Activated CD4-positive, alpha-beta T cell treated with anti-CD3 and anti-CD28 coated beads for 36 hours (primary cell): ENCODE results near the gene TSPEAR. TPM values are rescaled to one million over a fixed set of nuclear protein-coding genes. Genes with fewer than 3 reads are reported as not detected.
"Not testable (repeated sequence)": the region's sequence is repeated elsewhere in the genome, so short reads cannot be mapped to it uniquely, and the experiment has no call there.

Experiments
- ATAC-seq: fragments of 200-7000 bp; cut with Tn5 transposase; one replicate; pipeline ENCODE4 v1.10.0; 2021; ENCODE audit warnings: mild to moderate bottlenecking, moderate library complexity
- CTCF ChIA-PET: fragments of 350-600 bp; sonication (Branson Sonifier 250); formaldehyde crosslinking; loops from one replicate; lab custom pipeline; 2021; ENCODE audit warnings: antibody characterized with exemption; lab: Charles Lee
- POLR2A ChIA-PET: fragments of 350-600 bp; sonication (Branson Sonifier 250); formaldehyde crosslinking; loops from one replicate; lab custom pipeline; 2021; ENCODE audit warnings: antibody characterized with exemption, inconsistent platforms; lab: Charles Lee
- DNase-seq: peaks from one replicate; pipeline ENCODE4 v3.0.0-alpha.2; 2020
- H3K27ac Mint-ChIP-seq: one replicate; pipeline ENCODE4 v1.8.0; 2021; ENCODE audit warnings: mixed read lengths
- H3K27me3 Mint-ChIP-seq: one replicate; pipeline ENCODE4 v1.8.0; 2021; ENCODE audit warnings: mixed read lengths
- H3K36me3 Mint-ChIP-seq: one replicate; pipeline ENCODE4 v1.8.0; 2021; ENCODE audit warnings: low read depth, mixed read lengths
- H3K4me1 Mint-ChIP-seq: one replicate; pipeline ENCODE4 v1.8.0; 2021; ENCODE audit warnings: mixed read lengths
- H3K4me3 Mint-ChIP-seq: one replicate; pipeline ENCODE4 v1.8.0; 2021; ENCODE audit warnings: mild to moderate bottlenecking, moderate library complexity, mixed read lengths
- H3K9me3 Mint-ChIP-seq: one replicate; pipeline ENCODE4 v1.8.0; 2021; ENCODE audit warnings: low read depth, mixed read lengths
- intact Hi-C, 2 experiments: fragments of 100-400 bp; cut with DNase I in 1 of 2; cut with micrococcal nuclease in 1 of 2; formaldehyde crosslinking; loops; one replicate each; pipeline versions ENCODE4 v1.14.2 to v1.15.1; 2022 to 2024; cut with DNase I, micrococcal nuclease
- total RNA-seq, 2 experiments: library from RNA; stranded (reverse); gene quantifications; one replicate each; pipeline ENCODE4 v1.2.3, GENCODE V29; 2021

Gene TSPEAR
- total RNA-seq, 2 experiments from 2014 or later = not detected

GRCh38 chr21:44697811-44698734 lies 13.3 kb downstream of the TSPEAR start:
- H3K4me1 Mint-ChIP-seq = peaks cover 2% of the 10 kb centered on the region
- H3K36me3 Mint-ChIP-seq = peaks cover 2% of the 10 kb centered on the region
- POLR2A ChIA-PET = no interaction called here
- CTCF ChIA-PET = no interaction called here
- intact Hi-C loops = no loop called here
- ATAC-seq (no peak), DNase-seq (no peak)
- H3K4me3 Mint-ChIP-seq = no peak overlapping the region
- peaks cover 5% of the 10 kb centered on the region for H3K9me3 Mint-ChIP-seq
- no peak overlapping the region for H3K27ac Mint-ChIP-seq
- peaks cover 44% of the 10 kb centered on the region for H3K27me3 Mint-ChIP-seq

- H3K4me3 Mint-ChIP-seq, H3K27ac Mint-ChIP-seq, ATAC-seq, H3K36me3 Mint-ChIP-seq, intact Hi-C loops, DNase-seq, POLR2A ChIA-PET, CTCF ChIA-PET, H3K4me1 Mint-ChIP-seq: not testable (repeated sequence)
- H3K9me3 Mint-ChIP-seq = peaks cover 12% of the 10 kb centered on the region
- H3K27me3 Mint-ChIP-seq = peaks cover 39% of the 10 kb centered on the region
Measured at GRCh38 chr21:44697172-44697810, 14.1 kb downstream of the TSPEAR start, which contains the start of gene KRTAP10-12. KRTAP10-12 (plus strand) TSS chr21:44697172; CDS start chr21:44697202, 30 bp downstream.

- intact Hi-C loops = no loop called here
Measured at GRCh38 chr21:44696572-44696971, 14.8 kb downstream of the TSPEAR start.

GRCh38 chr21:44695641-44696040 lies 15.7 kb downstream of the TSPEAR start:
- no peak for DNase-seq
- ATAC-seq = no peak
- no peak overlapping the region for H3K27ac Mint-ChIP-seq
- intact Hi-C loops = no loop called here
- peaks cover 30% of the 10 kb centered on the region for H3K27me3 Mint-ChIP-seq
- CTCF ChIA-PET = interaction anchor here (1.0 kb wide), 1 partner anchor 18 kb away, joined by 3 read pairs; no protein-coding TSS in a partner anchor
- H3K36me3 Mint-ChIP-seq = peaks cover 4% of the 10 kb centered on the region
- POLR2A ChIA-PET = no interaction called here
- peaks cover 10% of the 10 kb centered on the region for H3K4me1 Mint-ChIP-seq
- H3K4me3 Mint-ChIP-seq = no peak overlapping the region
- H3K9me3 Mint-ChIP-seq = peaks cover 13% of the 10 kb centered on the region

More at GRCh38 chr21:44696572-44696971, 14.8 kb downstream of the TSPEAR start:
- Mint-ChIP-seq H3K36me3 (peaks cover 4% of the 10 kb centered on the region), H3K27me3 (peaks cover 35% of the 10 kb centered on the region), H3K4me1 (peaks cover 6% of the 10 kb centered on the region), H3K9me3 (peaks cover 13% of the 10 kb centered on the region), H3K27ac (no peak overlapping the region), H3K4me3 (no peak overlapping the region)
- DNase-seq (no peak), ATAC-seq (no peak)
- ChIA-PET POLR2A (no interaction called here), CTCF (interaction anchor here (1.0 kb wide), 1 partner anchor 19 kb away, joined by 3 read pairs; no protein-coding TSS in a partner anchor)

- H3K4me3 Mint-ChIP-seq = no peak overlapping the region
- ChIA-PET CTCF (no interaction called here), POLR2A (no interaction called here)
- peaks cover 13% of the 10 kb centered on the region for H3K9me3 Mint-ChIP-seq
- H3K4me1 Mint-ChIP-seq = peaks cover 10% of the 10 kb centered on the region
- H3K27me3 Mint-ChIP-seq = peaks cover 29% of the 10 kb centered on the region
- H3K27ac Mint-ChIP-seq = no peak overlapping the region
- H3K36me3 Mint-ChIP-seq = peaks cover 4% of the 10 kb centered on the region
- intact Hi-C loops = no loop called here
- DNase-seq (no peak), ATAC-seq (no peak)
Measured at GRCh38 chr21:44695184-44695583, 16.2 kb downstream of the TSPEAR start.

- Mint-ChIP-seq H3K4me1 (peaks cover 10% of the 10 kb centered on the region), H3K27me3 (peaks cover 25% of the 10 kb centered on the region), H3K27ac (no peak overlapping the region), H3K36me3 (peaks cover 4% of the 10 kb centered on the region), H3K9me3 (peaks cover 13% of the 10 kb centered on the region), H3K4me3 (no peak overlapping the region)
- ATAC-seq (no peak), DNase-seq (no peak)
- POLR2A ChIA-PET = no interaction called here
- intact Hi-C loops = no loop called here
- CTCF ChIA-PET = no interaction called here
Measured at GRCh38 chr21:44694776-44695175, 16.6 kb downstream of the TSPEAR start.

- DNase-seq (no peak), ATAC-seq (no peak)
- peaks cover 13% of the 10 kb centered on the region for H3K9me3 Mint-ChIP-seq
- intact Hi-C loops = no loop called here
- H3K27me3 Mint-ChIP-seq = peaks cover 14% of the 10 kb centered on the region
- no peak overlapping the region for H3K27ac Mint-ChIP-seq
- peaks cover 4% of the 10 kb centered on the region for H3K36me3 Mint-ChIP-seq
- no peak overlapping the region for H3K4me3 Mint-ChIP-seq
- CTCF ChIA-PET = no interaction called here
- H3K4me1 Mint-ChIP-seq = peaks cover 10% of the 10 kb centered on the region
- POLR2A ChIA-PET = no interaction called here
Measured at GRCh38 chr21:44692798-44693512, 18.4 kb downstream of the TSPEAR start.

GRCh38 chr21:44691686-44692085 lies 19.7 kb downstream of the TSPEAR start:
- no peak for ATAC-seq
- no peak for DNase-seq
- H3K4me3 Mint-ChIP-seq = no peak overlapping the region
- H3K27me3 Mint-ChIP-seq = peaks cover 6% of the 10 kb centered on the region
- H3K4me1 Mint-ChIP-seq = peaks cover 11% of the 10 kb centered on the region
- H3K27ac Mint-ChIP-seq = no peak overlapping the region
- H3K36me3 Mint-ChIP-seq = peaks cover 4% of the 10 kb centered on the region
- peaks cover 13% of the 10 kb centered on the region for H3K9me3 Mint-ChIP-seq
- CTCF ChIA-PET = interaction anchor here (0.8 to 1.3 kb wide), 2 partner anchors 101 to 105 kb away, joined by 3 read pairs; no protein-coding TSS in a partner anchor
- intact Hi-C loops = no loop called here
- POLR2A ChIA-PET = no interaction called here

GRCh38 chr21:44689740-44690139 lies 21.6 kb downstream of the TSPEAR start:
- CTCF ChIA-PET, DNase-seq, POLR2A ChIA-PET, H3K36me3 Mint-ChIP-seq, H3K4me3 Mint-ChIP-seq, intact Hi-C loops, H3K27ac Mint-ChIP-seq, ATAC-seq: not testable (repeated sequence)
- Mint-ChIP-seq H3K9me3 (peaks cover 13% of the 10 kb centered on the region), H3K27me3 (peaks cover 12% of the 10 kb centered on the region), H3K4me1 (peaks cover 17% of the 10 kb centered on the region)

GRCh38 chr21:44687671-44688070 lies 23.7 kb downstream of the TSPEAR start:
- no peak overlapping the region for H3K27ac Mint-ChIP-seq
- ATAC-seq = no peak
- no peak for DNase-seq
- CTCF ChIA-PET = no interaction called here
- intact Hi-C loops = no loop called here
- POLR2A ChIA-PET = no interaction called here
- H3K4me1 Mint-ChIP-seq = peaks cover 14% of the 10 kb centered on the region
- H3K36me3 Mint-ChIP-seq = no peaks in the 10 kb centered on the region
- peaks cover 5% of the 10 kb centered on the region for H3K9me3 Mint-ChIP-seq
- H3K27me3 Mint-ChIP-seq = peaks cover 9% of the 10 kb centered on the region
- no peak overlapping the region for H3K4me3 Mint-ChIP-seq

GRCh38 chr21:44686843-44687561 lies 24.4 kb downstream of the TSPEAR start:
- Mint-ChIP-seq H3K9me3 (no peaks in the 10 kb centered on the region), H3K4me1 (peaks cover 14% of the 10 kb centered on the region), H3K27ac (peak overlapping the region; percentile 24), H3K4me3 (no peak overlapping the region), H3K27me3 (peaks cover 9% of the 10 kb centered on the region), H3K36me3 (no peaks in the 10 kb centered on the region)
- no peak for DNase-seq
- CTCF ChIA-PET = no interaction called here
- intact Hi-C loops = no loop called here
- POLR2A ChIA-PET = no interaction called here
- no peak for ATAC-seq
